Brain microvascular endothelial cell (primary cell): ENCODE data around the gene NAA80.

Source experiments
- DNase-seq: peaks from one replicate; pipeline ENCODE4 v3.0.0-alpha.2; 2020
- H3K27ac ChIP-seq: fragments of 250-450 bp; sonication (Bioruptor Pico); 2 replicates; pipeline ENCODE4 v1.5.1; 2020; ENCODE audit warnings: mild to moderate bottlenecking, moderate library complexity
- H3K27me3 ChIP-seq: fragments of 250-450 bp; sonication (Bioruptor Pico); replicated peaks from 2 replicates; pipeline ENCODE4 v1.5.1; 2020; ENCODE audit warnings: mild to moderate bottlenecking
- H3K36me3 ChIP-seq: fragments of 250-450 bp; sonication (Bioruptor Pico); replicated peaks from 2 replicates; pipeline ENCODE4 v1.5.1; 2020; ENCODE audit warnings: mild to moderate bottlenecking
- H3K4me3 ChIP-seq: 2 replicates; pipeline ENCODE4 v1.5.1; 2011; ENCODE audit warnings: low read depth, mild to moderate bottlenecking, control low read depth, low read length, moderate library complexity
- in situ Hi-C: cut with HindIII; loops from 2 replicates; pipeline ENCODE4 v1.10.0; 2017; ENCODE audit warnings: low sequenced_read_pairs, low pct_ligation_motif_present
- TF ChIP-seq, protein P1 (sequence below): IDR thresholded peaks from 2 replicates; pipeline ENCODE4 v1.5.1; 2011; ENCODE audit warnings: low read depth, mild to moderate bottlenecking, moderate library complexity, low read length, control low read depth, inconsistent platforms; ENCODE audit errors: missing control alignments

Gene NAA80

DNA sequence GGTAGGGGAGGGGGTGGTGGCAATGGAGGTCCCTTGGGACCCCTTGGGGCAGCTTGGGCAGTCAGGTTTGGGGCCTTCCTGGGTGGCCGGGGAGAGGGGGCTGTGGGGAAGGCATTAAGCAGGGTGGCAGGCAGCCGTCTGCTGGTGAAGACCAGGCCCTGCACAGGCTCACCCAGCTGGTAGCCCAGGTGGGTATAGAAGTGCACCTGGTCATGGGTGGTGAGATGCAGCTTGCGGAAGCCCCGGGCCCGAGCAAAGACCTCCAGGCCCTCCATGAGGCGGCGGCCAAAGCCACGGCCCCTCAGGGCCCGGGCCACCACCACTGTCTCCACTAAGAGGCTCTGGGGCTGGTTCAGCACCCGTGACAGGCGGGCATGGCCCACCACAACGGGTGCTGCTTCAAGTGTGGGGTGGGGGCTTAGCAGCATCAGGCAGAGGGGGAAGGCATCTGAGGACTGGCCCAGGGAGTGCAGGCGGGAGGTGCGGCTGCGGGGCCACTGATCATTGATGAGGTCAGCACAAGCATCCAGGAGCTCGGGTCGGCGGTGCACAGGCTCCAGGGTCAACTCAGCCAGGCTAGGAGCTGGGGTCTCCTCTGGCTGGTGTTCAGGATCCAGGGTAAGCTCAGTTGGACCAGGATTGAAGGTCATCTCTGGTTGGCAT lies 2.4 kb downstream of the NAA80 start:
- TF ChIP-seq, protein P1, sequence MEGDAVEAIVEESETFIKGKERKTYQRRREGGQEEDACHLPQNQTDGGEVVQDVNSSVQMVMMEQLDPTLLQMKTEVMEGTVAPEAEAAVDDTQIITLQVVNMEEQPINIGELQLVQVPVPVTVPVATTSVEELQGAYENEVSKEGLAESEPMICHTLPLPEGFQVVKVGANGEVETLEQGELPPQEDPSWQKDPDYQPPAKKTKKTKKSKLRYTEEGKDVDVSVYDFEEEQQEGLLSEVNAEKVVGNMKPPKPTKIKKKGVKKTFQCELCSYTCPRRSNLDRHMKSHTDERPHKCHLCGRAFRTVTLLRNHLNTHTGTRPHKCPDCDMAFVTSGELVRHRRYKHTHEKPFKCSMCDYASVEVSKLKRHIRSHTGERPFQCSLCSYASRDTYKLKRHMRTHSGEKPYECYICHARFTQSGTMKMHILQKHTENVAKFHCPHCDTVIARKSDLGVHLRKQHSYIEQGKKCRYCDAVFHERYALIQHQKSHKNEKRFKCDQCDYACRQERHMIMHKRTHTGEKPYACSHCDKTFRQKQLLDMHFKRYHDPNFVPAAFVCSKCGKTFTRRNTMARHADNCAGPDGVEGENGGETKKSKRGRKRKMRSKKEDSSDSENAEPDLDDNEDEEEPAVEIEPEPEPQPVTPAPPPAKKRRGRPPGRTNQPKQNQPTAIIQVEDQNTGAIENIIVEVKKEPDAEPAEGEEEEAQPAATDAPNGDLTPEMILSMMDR: no peak
- in situ Hi-C loops: no loop called here
- no peak for DNase-seq
- Histone ChIP-seq H3K27me3 (no peaks in the 10 kb centered on the region), H3K36me3 (no peaks in the 10 kb centered on the region), H3K27ac (no peak overlapping the region), H3K4me3 (no peak overlapping the region)

- H3K36me3 ChIP-seq: no peaks in the 10 kb centered on the region
- DNase-seq: no peak
- in situ Hi-C loops: no loop called here
These were observed 3.4 kb downstream of the NAA80 start for GRCh38 chr3:50295553-50296431.

DNA sequence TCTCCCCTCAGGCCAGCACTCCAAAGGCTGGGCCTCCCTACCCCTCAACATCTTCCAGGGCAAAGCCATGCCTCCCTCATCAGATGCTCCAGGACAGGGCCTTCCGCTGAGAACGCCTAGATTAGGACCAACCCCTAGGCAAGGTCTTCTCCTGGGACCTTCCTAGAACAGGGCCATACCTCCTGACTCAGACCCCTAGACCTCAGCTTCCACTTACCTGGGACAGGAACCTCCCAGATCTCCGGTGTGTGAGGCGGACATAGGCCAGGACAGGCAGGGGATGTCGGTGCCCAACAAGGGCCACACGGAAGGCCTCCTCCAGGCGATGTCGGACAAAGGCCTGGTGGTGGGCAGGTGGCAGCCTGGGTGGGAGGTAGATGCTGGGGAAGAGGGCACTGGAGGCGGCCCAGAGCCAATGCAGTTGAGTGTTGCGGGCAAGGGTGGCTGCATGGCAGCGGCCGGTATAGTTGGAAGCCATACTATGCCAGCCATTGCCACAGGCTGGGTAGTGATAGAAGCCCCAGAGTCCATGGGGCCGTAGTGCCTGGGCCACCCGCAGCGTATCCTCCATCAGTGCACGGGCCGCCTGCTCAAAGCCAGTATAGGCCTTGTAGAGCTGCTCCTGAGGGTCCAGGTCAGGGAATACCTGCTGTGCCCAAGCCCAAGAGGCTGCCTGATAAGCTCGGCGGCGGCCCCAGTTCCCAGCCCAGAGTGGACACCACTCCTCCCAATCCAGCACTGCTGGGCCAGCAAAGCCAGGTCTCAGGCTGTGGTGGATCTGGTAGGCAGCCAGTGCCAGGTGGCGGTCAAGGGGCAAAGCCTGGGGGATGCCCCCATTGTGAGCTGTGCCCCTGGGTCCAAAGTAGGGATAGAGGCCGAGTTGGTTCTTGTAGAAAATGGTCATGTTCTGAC lies 4.5 kb downstream of the NAA80 start:
- Histone ChIP-seq H3K27me3 (no peaks in the 10 kb centered on the region), H3K27ac (no peak overlapping the region), H3K36me3 (peaks cover 6% of the 10 kb centered on the region), H3K4me3 (no peak overlapping the region)
- in situ Hi-C loops: no loop called here
- no peak for DNase-seq
- TF ChIP-seq, protein P1: no peak

More at GRCh38 chr3:50295553-50296431, 3.4 kb downstream of the NAA80 start:
- H3K27me3 ChIP-seq: no peaks in the 10 kb centered on the region
- H3K27ac ChIP-seq: no peak overlapping the region
- H3K4me3 ChIP-seq: no peak overlapping the region
- TF ChIP-seq, protein P1: no peak

DNA sequence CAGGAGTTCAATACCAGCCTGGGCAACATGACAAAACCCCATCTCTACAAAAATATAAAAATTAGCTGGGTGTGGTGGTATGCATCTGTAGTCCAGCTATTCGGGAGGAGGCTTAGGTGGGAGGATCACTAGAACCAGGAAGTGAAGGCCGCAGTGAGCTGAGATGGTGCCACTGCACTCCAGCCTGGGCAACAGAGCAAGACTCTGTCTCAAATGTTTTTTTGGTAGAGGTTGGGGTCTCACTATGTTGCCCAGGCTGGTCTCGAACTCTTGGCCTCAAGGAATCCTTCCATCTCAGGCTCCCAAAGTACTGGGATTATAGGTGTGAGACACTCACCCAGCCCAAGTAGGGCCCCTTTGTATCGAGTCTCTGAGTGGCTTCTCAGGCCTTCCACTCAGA lies 5.1 kb downstream of the NAA80 start:
- no peak for DNase-seq
- Histone ChIP-seq H3K4me3 (no peak overlapping the region), H3K36me3 (peaks cover 11% of the 10 kb centered on the region), H3K27me3 (no peaks in the 10 kb centered on the region), H3K27ac (no peak overlapping the region)
- in situ Hi-C loops: no loop called here
- TF ChIP-seq, protein P1: no peak

- H3K36me3 ChIP-seq: peaks cover 18% of the 10 kb centered on the region
- no peak for DNase-seq
- no peaks in the 10 kb centered on the region for H3K27me3 ChIP-seq
- TF ChIP-seq, protein P1: no peak
- H3K27ac ChIP-seq: no peak overlapping the region
- in situ Hi-C loops: no loop called here
- no peak overlapping the region for H3K4me3 ChIP-seq
These were observed 6.0 kb downstream of the NAA80 start for GRCh38 chr3:50293079-50293801.
